ENCODE measurements around the gene NCAN. TPM values are rescaled to one million over a fixed set of nuclear protein-coding genes. Genes with fewer than 3 reads are reported as not detected.

The NCAN gene
- total and polyA plus RNA-seq, 8 donors = 0.03 to 0.14 (median 0.09) TPM; not detected in 2

DNA sequence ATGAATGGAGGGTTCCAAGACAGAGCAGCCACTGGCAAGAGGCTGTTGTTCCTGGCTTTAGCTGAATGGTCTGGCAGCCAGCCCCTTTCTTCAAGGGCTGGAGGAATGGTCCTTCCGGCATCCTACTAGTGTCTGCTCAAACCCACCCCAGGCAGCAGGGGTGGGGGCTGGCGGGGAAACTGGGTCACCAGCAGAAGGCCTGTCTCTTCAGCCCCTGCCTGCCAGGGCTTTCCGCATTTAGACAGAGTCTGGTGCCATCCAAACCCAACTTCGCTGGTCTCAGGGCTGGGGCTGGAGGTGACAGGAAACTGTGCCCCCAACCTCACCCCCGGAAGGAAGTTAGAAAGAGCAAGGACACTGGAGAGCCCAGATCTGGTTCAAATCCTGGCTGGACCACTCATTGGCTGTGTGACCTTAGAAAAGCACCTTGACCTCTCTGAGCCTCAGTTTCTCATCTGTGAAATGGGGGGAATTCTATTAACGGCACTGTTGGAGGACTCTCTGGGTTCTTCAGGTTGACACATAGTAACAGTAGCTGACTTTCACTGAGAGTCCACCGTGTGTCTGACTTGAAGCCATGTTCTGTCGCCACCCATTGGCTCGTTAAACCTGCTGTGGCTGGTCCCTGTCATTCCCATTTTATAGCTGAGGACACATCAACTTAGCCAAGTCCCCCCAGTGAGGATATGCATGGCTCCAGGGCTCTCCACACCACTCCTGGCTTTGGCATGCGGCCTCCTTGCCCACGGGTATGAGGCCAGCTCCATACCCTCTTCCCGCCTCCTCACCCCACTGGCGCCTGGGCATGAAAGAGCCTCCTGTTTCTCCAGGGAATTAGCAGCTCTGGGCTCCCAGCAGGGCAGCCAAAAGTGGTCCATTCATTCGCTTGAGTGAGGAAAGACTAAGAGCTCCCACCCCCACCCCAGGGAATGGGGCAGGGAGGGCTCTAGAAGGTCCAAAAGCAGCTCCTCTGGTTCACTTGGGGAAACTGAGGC is 6.0 kb upstream of the NCAN start:
- no peaks in the 10 kb centered on the region for H3K9me3 ChIP-seq
- TF ChIP-seq, protein P1, sequence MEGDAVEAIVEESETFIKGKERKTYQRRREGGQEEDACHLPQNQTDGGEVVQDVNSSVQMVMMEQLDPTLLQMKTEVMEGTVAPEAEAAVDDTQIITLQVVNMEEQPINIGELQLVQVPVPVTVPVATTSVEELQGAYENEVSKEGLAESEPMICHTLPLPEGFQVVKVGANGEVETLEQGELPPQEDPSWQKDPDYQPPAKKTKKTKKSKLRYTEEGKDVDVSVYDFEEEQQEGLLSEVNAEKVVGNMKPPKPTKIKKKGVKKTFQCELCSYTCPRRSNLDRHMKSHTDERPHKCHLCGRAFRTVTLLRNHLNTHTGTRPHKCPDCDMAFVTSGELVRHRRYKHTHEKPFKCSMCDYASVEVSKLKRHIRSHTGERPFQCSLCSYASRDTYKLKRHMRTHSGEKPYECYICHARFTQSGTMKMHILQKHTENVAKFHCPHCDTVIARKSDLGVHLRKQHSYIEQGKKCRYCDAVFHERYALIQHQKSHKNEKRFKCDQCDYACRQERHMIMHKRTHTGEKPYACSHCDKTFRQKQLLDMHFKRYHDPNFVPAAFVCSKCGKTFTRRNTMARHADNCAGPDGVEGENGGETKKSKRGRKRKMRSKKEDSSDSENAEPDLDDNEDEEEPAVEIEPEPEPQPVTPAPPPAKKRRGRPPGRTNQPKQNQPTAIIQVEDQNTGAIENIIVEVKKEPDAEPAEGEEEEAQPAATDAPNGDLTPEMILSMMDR (IDR thresholded peaks at IDR 0.05) = no peak
- ATAC-seq (no peak), DNase-seq (peak in 1 of 4 donors; percentile 37)
- H3K36me3 ChIP-seq = peaks cover 0 to 9% of the 10 kb centered on the region in 2 donors
- H3K4me1 ChIP-seq = peaks cover 4 to 13% of the 10 kb centered on the region in 2 donors
- H3K27ac ChIP-seq = no peak overlapping the region
- peaks cover 0 to 36% of the 10 kb centered on the region in 2 donors for H3K27me3 ChIP-seq
- intact Hi-C loops (cut with DNase I) = no loop called here
- no peak overlapping the region for H3K4me3 ChIP-seq

DNA sequence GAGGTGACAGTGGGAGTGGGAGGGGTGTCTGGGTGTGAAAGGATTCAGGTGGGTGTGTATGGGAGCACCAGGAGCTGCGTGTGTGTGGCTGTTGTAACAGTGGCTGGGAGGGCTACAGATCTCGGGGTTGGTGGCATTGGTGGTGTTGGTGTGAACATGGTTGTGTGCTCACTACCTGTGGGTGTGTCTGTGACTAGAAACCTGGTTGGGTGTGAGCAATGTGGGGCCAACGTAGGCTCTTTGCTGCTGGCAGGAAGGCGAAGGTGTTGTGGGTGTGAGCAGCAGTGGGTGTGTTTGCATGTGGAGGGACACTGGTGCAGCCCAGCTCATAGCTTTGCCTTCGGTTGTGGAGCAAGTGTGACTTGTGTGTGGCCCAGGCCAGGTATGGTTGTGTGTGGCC is 4.8 kb upstream of the NCAN start:
- intact Hi-C loops (cut with DNase I) = no loop called here
- Histone ChIP-seq H3K4me3 (no peak overlapping the region), H3K4me1 (peaks cover 4 to 11% of the 10 kb centered on the region in 2 donors), H3K36me3 (peaks cover 0 to 2% of the 10 kb centered on the region in 2 donors), H3K27me3 (peaks cover 11 to 48% of the 10 kb centered on the region in 2 donors), H3K27ac (no peak overlapping the region), H3K9me3 (no peaks in the 10 kb centered on the region)
- DNase-seq = no peak
- no peak for ATAC-seq
- TF ChIP-seq, protein P1 (IDR thresholded peaks at IDR 0.05) = no peak

DNA sequence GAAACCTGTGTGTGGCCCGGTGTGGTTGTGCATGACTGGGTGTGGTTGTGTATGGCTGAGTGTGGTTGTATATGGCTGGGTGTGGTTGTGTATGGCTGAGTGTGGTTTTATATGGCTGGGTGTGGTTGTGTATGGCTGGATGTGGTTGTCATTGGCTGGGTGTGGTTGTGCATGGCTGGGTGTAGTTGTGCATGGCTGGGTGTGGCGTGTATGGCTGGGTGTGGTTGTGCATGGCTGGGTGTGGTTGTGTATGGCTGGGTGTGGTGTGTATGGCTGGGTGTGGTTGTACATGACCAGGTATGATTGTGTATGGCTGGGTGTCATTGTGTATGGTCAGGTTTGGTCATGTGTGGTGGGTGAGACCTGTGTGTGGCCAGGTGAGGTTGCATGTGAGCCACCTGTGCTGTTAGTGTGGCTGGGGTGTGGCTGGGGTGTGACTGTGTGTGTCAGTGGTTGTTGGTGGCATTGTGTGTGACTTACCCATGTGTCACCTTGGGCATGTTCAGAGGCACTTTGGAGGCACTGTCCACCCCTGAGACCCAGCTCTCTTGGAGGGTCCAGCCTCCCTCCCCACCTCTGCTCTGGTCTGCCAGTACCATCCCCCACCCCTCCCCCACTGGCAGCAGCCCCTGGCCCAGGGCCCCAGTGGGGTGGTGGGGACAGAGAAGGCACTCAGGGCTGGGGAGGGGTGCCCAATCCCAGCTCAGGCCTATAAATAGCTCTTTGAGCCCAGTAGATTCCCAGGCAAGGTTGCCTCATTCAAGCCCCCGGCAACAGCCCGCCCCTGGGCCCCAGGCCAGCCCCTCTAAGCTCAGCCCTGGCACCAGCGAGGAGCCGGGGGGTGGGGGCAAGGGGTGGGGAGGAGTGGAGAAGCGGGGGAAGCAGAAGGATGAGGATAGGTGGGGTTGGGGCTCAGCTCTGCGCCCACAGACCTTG is 3.9 kb upstream of the NCAN start:
- Histone ChIP-seq H3K36me3 (no peaks in the 10 kb centered on the region), H3K4me1 (peaks cover 0 to 2% of the 10 kb centered on the region in 2 donors), H3K9me3 (no peaks in the 10 kb centered on the region), H3K27ac (no peak overlapping the region), H3K27me3 (peaks cover 19 to 58% of the 10 kb centered on the region in 2 donors), H3K4me3 (no peak overlapping the region)
- ATAC-seq (no peak), DNase-seq (no peak)
- TF ChIP-seq, protein P1 (IDR thresholded peaks at IDR 0.05) = no peak
- intact Hi-C loops (cut with DNase I) = no loop called here

DNA sequence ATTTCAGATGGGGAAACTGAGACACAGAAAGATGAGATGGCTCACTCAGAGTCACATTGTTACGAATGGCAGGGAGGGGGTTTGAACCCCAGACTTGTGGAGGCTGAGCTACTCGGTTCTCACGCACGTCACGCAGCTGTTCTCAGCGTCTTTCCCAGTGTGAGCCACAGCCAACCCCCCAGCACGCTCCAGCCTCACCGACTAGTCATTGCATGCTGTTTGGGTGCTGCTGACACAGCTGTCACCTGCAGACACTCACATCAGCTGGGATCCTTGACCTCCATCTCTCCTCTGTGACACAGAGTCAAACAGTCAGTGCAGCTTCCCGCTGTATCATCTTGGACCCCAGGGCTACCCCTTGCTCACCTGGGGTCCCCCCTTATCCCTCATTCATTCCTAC is 2.4 kb upstream of the NCAN start:
- DNase-seq (no peak), ATAC-seq (no peak)
- H3K9me3 ChIP-seq = no peaks in the 10 kb centered on the region
- TF ChIP-seq, protein P1 (IDR thresholded peaks at IDR 0.05) = no peak
- H3K36me3 ChIP-seq = no peaks in the 10 kb centered on the region
- H3K27me3 ChIP-seq = peaks cover 23 to 73% of the 10 kb centered on the region in 2 donors
- no peak overlapping the region for H3K27ac ChIP-seq
- no peaks in the 10 kb centered on the region for H3K4me1 ChIP-seq
- no peak overlapping the region for H3K4me3 ChIP-seq
- intact Hi-C loops (cut with DNase I) = no loop called here

Data from left lung (tissue), 10 donors.